Prostate gland (tissue), 2 donors: ENCODE measurements around the gene MDGA2. TPM values are rescaled to one million over a fixed set of nuclear protein-coding genes. Genes with fewer than 3 reads are reported as not detected.
"Not testable (repeated sequence)": the region's sequence is repeated elsewhere in the genome, so short reads cannot be mapped to it uniquely, and the experiment has no call there.

ENCODE experiments used
- DNase-seq: peaks from one replicate; pipeline ENCODE4 v3.0.0-alpha.2; 2019; ENCODE audit warnings: low spot score
- H3K27ac ChIP-seq, 2 donors: fragments of 200-600 bp; sonication (generic); 2 replicates each; pipeline ENCODE4 v1.5.1; 2017 to 2019
- H3K27me3 ChIP-seq: fragments of 200-600 bp; sonication (generic); replicated peaks from 2 replicates; pipeline ENCODE4 v1.5.1; 2019; ENCODE audit not compliant: insufficient read depth
- H3K36me3 ChIP-seq, 2 donors: fragments of 200-600 bp; sonication (generic); 1 replicate in 1 of 2; 2 replicates in 1 of 2; pipeline versions ENCODE4 v1.5.1 to v1.8.1; 2017 to 2019
- H3K4me1 ChIP-seq: fragments of 200-600 bp; sonication (generic); replicated peaks from 2 replicates; pipeline ENCODE4 v1.5.1; 2019
- H3K4me3 ChIP-seq, 2 donors: fragments of 200-600 bp; sonication (generic); 2 replicates each; pipeline ENCODE4 v1.5.1; 2017 to 2019
- H3K9me3 ChIP-seq: fragments of 200-600 bp; sonication (generic); 2 replicates; pipeline ENCODE4 v1.5.1; 2017
- CTCF ChIP-seq, 4 experiments: fragments of 200-600 bp in 2 of 4; fragments of 450-650 bp in 2 of 4; sonication (generic) in 2 of 4; IDR thresholded peaks; 1 replicate in 3 of 4; 2 replicates in 1 of 4; pipeline ENCODE4 v1.5.1; 2016 to 2019; ENCODE audit warnings: antibody characterized with exemption in 4 of 4, mild to moderate bottlenecking in 2 of 4, moderate library complexity in 2 of 4
- POLR2A ChIP-seq: fragments of 450-650 bp; IDR thresholded peaks from one replicate; pipeline ENCODE4 v1.6.1; 2016; ENCODE audit warnings: antibody characterized with exemption, mild to moderate bottlenecking
- POLR2AphosphoS5 ChIP-seq: sonication (generic); formaldehyde crosslinking; IDR thresholded peaks from one replicate; pipeline ENCODE4 v1.6.1; 2017; ENCODE audit warnings: antibody characterized with exemption
- WGBS: methylation state at CpG from one replicate; pipeline ENCODE4 v1.1.5; 2018; 5-methylcytosine and 5-hydroxymethylcytosine counted together
- intact Hi-C: fragments of 100-400 bp; cut with DNase I; formaldehyde crosslinking; loops from one replicate; pipeline ENCODE4 v1.14.2; 2022
- total RNA-seq, 2 donors: library from RNA; depleted of rRNA; stranded (reverse); fragments of >200 nt; gene quantifications; one replicate each; pipeline ENCODE4 v1.1.0, GENCODE V29; 2016

MDGA2 gene
- total RNA-seq, 2 donors from 2014 or later, result 2.1 TPM; not detected in 1

- no peaks in the 10 kb centered on the region for H3K4me1 ChIP-seq
- no peak for DNase-seq
- no peak for TF ChIP-seq POLR2AphosphoS5
- TF ChIP-seq POLR2A, result no peak
- TF ChIP-seq CTCF (IDR thresholded peaks at IDR 0.05), result no peak
- no peak overlapping the region for H3K27ac ChIP-seq
- H3K36me3 ChIP-seq, result no peaks in the 10 kb centered on the region
- H3K9me3 ChIP-seq, result no peaks in the 10 kb centered on the region
- H3K4me3 ChIP-seq, result no peak overlapping the region
- 56% methylated on average over 1 of the region's 1 CpG for WGBS
- no peaks in the 10 kb centered on the region for H3K27me3 ChIP-seq
- intact Hi-C loops, result no loop called here
Measured at GRCh38 chr14:47194055-47194454, 481.4 kb downstream of the MDGA2 start.

GRCh38 chr14:47192203-47192602 lies 483.2 kb downstream of the MDGA2 start:
- H3K4me3 ChIP-seq, H3K36me3 ChIP-seq, DNase-seq, intact Hi-C loops, H3K27ac ChIP-seq, H3K9me3 ChIP-seq, H3K27me3 ChIP-seq, H3K4me1 ChIP-seq: not testable (repeated sequence)
- WGBS, result 87% methylated on average over 7 of the region's 7 CpGs

GRCh38 chr14:47191700-47192099 lies 483.7 kb downstream of the MDGA2 start:
- WGBS, result 94% methylated on average over 2 of the region's 2 CpGs
- intact Hi-C loops, result no loop called here

GRCh38 chr14:47189911-47190484 lies 485.4 kb downstream of the MDGA2 start:
- no peaks in the 10 kb centered on the region for H3K36me3 ChIP-seq
- H3K9me3 ChIP-seq, result no peaks in the 10 kb centered on the region
- intact Hi-C loops, result no loop called here
- 54% methylated on average over 5 of the region's 5 CpGs for WGBS
- TF ChIP-seq POLR2AphosphoS5, result no peak
- no peak for TF ChIP-seq POLR2A
- TF ChIP-seq CTCF (IDR thresholded peaks at IDR 0.05), result no peak
- no peak overlapping the region for H3K4me3 ChIP-seq
- no peak for DNase-seq
- H3K27ac ChIP-seq, result no peak overlapping the region
- H3K27me3 ChIP-seq, result no peaks in the 10 kb centered on the region
- H3K4me1 ChIP-seq, result no peaks in the 10 kb centered on the region

More at GRCh38 chr14:47191700-47192099, 483.7 kb downstream of the MDGA2 start:
- H3K27ac ChIP-seq, result no peak overlapping the region
- no peaks in the 10 kb centered on the region for H3K36me3 ChIP-seq
- DNase-seq, result no peak
- no peaks in the 10 kb centered on the region for H3K4me1 ChIP-seq
- no peak for TF ChIP-seq POLR2A
- TF ChIP-seq POLR2AphosphoS5, result no peak
- TF ChIP-seq CTCF (IDR thresholded peaks at IDR 0.05), result no peak
- no peaks in the 10 kb centered on the region for H3K9me3 ChIP-seq
- no peak overlapping the region for H3K4me3 ChIP-seq
- no peaks in the 10 kb centered on the region for H3K27me3 ChIP-seq

GRCh38 chr14:47186486-47186885 lies 488.9 kb downstream of the MDGA2 start:
- no peak for TF ChIP-seq POLR2AphosphoS5
- no peak for TF ChIP-seq POLR2A
- no peak for TF ChIP-seq CTCF (IDR thresholded peaks at IDR 0.05)
- 39% methylated on average over 2 of the region's 2 CpGs for WGBS

More at GRCh38 chr14:47186486-47186885, 488.9 kb downstream of the MDGA2 start:
- Histone ChIP-seq H3K36me3 (no peaks in the 10 kb centered on the region), H3K4me1 (no peaks in the 10 kb centered on the region), H3K9me3 (no peaks in the 10 kb centered on the region), H3K4me3 (no peak overlapping the region), H3K27ac (no peak overlapping the region), H3K27me3 (no peaks in the 10 kb centered on the region)
- intact Hi-C loops, result no loop called here
- DNase-seq, result no peak
